ENCODE data around the gene CLK2.

CLK2 gene

GRCh38 chr1:155285631-155286044 is 12.3 kb upstream of the CLK2 start:
- no peak overlapping the region for H3K27ac ChIP-seq
- TF ChIP-seq, protein P1, sequence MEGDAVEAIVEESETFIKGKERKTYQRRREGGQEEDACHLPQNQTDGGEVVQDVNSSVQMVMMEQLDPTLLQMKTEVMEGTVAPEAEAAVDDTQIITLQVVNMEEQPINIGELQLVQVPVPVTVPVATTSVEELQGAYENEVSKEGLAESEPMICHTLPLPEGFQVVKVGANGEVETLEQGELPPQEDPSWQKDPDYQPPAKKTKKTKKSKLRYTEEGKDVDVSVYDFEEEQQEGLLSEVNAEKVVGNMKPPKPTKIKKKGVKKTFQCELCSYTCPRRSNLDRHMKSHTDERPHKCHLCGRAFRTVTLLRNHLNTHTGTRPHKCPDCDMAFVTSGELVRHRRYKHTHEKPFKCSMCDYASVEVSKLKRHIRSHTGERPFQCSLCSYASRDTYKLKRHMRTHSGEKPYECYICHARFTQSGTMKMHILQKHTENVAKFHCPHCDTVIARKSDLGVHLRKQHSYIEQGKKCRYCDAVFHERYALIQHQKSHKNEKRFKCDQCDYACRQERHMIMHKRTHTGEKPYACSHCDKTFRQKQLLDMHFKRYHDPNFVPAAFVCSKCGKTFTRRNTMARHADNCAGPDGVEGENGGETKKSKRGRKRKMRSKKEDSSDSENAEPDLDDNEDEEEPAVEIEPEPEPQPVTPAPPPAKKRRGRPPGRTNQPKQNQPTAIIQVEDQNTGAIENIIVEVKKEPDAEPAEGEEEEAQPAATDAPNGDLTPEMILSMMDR (conservative IDR thresholded peaks at IDR 0.05), result no peak

DNA sequence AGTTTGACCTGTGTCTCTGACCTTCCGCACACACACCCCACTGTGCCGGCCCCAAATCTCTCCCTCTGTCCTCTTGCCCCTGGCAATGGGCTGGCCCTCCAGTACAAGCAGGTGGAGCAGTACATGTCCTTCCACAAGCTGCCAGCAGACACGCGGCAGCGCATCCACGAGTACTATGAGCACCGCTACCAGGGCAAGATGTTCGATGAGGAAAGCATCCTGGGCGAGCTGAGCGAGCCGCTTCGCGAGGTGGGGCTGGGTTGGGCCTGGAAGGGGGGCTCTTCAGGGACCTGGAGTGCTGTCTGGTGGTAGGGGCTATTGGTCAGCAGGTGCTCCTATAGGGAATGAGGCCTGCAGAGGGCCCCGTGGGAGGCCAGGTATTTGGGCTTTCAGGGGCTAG is 11.8 kb upstream of the CLK2 start:
- TF ChIP-seq, protein P1 (conservative IDR thresholded peaks at IDR 0.05), result no peak
- no peak overlapping the region for H3K27ac ChIP-seq

DNA sequence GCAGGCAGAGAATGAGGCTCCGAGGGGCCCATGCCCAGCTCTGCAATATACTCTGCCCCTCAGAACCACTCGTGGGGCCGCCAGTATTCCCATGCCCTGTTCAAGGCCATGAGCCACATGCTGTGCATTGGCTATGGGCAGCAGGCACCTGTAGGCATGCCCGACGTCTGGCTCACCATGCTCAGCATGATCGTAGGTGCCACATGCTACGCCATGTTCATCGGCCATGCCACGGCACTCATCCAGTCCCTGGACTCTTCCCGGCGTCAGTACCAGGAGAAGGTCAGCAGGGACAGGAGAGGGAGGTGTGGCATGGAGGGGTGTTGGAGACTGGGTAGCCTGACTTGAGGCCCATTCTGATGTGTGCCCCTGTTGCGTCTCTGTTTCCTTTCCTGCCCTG is 11.2 kb upstream of the CLK2 start:
- H3K27ac ChIP-seq, result no peak overlapping the region
- TF ChIP-seq, protein P1 (conservative IDR thresholded peaks at IDR 0.05), result no peak

DNA sequence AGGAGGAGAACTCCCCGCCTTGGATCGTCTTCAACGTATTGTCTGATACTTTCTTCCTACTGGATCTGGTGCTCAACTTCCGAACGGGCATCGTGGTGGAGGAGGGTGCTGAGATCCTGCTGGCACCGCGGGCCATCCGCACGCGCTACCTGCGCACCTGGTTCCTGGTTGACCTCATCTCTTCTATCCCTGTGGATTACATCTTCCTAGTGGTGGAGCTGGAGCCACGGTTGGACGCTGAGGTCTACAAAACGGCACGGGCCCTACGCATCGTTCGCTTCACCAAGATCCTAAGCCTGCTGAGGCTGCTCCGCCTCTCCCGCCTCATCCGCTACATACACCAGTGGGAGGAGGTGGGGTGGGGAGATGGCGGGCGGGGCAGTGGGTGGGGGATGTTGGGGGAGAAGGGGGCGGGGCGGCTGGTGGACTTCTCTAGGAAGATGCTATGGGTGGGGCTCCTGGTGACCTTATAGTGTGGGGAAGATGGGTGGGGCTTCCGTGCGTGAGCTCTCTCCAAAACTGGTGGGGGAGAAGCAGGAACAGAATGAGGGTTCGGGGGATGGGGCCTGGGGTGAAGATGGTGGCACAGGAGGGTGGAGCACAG is 9.3 kb upstream of the CLK2 start:
- no peak overlapping the region for H3K27ac ChIP-seq
- TF ChIP-seq, protein P1 (conservative IDR thresholded peaks at IDR 0.05), result no peak

DNA sequence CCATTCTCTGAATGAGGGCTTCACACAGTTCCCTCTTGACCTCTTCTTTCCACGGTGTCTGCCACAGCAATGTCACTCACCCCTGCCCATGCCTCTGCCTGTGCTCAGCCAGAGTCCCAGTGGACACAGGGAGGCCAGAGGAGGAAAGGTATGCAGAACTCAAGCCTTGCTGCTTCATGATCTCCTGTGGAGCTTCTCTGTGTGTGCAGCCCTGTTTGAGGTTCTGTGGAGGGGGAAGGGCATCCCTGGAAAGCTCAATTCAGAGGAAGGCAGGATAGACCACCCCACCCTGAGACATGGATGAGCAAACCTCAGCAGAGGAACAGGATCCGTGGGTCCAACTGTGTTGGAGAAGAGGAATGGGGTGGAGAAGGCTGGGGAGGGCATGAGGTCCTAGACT is 6.0 kb upstream of the CLK2 start:
- TF ChIP-seq, protein P1 (conservative IDR thresholded peaks at IDR 0.05), result no peak
- H3K27ac ChIP-seq, result peak overlapping the region; percentile 79

GRCh38 chr1:155278689-155279160 is 5.4 kb upstream of the CLK2 start:
- TF ChIP-seq, protein P1 (conservative IDR thresholded peaks at IDR 0.05), result peak; percentile 18; the same call in 1 of the 2 replicates
- peak overlapping the region; percentile 79 for H3K27ac ChIP-seq

DNA sequence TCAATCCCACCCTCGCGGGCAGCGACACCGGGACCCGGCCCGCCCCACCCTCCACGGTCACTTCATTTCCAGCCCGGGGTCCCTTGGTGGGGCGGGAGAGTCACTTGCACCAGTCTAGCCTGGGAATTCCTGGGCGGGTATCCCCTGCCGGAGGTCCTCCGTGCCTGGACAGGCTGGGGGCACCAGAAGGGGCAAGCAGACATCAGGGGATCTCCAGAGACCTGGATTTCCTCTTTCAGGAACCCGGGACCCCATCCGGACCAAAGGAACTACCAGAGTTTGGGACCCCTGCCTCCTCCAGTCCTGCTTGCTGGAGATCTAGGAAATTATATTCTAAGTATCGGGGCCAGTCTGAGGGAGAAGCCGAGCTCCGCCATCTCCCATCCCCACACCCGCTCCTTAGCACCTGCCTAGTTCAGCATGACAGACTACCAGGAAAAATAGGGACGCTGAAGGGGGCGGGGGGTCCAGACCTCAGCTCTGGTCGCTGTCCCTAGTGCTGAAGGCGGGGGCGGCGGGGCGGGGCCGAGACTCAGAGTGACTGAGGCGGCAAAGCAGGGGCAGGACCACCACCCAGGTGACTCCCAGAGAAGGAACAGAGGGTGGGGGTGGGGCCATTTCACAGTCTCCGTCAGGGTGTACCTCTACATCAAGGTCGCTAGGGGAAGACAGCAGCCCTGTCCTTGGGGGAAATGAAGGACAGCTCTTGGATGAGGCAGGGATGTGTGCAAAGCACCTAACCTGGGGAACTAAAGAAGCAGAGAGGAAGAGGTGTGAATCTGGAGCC is 4.8 kb upstream of the CLK2 start:
- peak overlapping the region; percentile 79 for H3K27ac ChIP-seq
- TF ChIP-seq, protein P1 (conservative IDR thresholded peaks at IDR 0.05), result peak; percentile 69
